H1 (cell line): ENCODE data around the gene TRAF3. TPM values are rescaled to one million over a fixed set of nuclear protein-coding genes. Genes with fewer than 3 reads are reported as not detected.

Experiments
- CTCF ChIA-PET: fragments of 300-600 bp; sonication (Branson Sonifier 250); formaldehyde crosslinking; loops from one replicate; lab custom pipeline; 2021; ENCODE audit not compliant: partially characterized antibody; lab: Charles Lee
- POLR2A ChIA-PET: fragments of 300-600 bp; sonication (Branson Sonifier 250); formaldehyde crosslinking; loops from one replicate; lab custom pipeline; 2021; ENCODE audit warnings: inconsistent platforms; ENCODE audit not compliant: partially characterized antibody; lab: Charles Lee
- DNase-seq, 2 experiments: peaks; one replicate each; pipeline versions ENCODE4 v3.0.0 to v3.0.0-alpha.2; 2010 to 2022; ENCODE audit warnings: low spot score in 2 of 2, low read depth in 1 of 2, mixed read lengths in 1 of 2
- FAIRE-seq: peaks from 2 replicates; lab custom pipeline; 2011; peaks lifted over from hg19 to GRCh38; lab: Jason Lieb, UNC
- H2AFZ ChIP-seq: 2 replicates; pipeline ENCODE4 v1.8.1; 2012; ENCODE audit warnings: low read length, inconsistent platforms
- H2AK5ac ChIP-seq: 2 replicates; pipeline ENCODE4 v1.6.1; 2013; ENCODE audit warnings: low read depth, low read length
- H2BK120ac ChIP-seq: replicated peaks from 2 replicates; pipeline ENCODE3; 2013; ENCODE audit warnings: low read depth, low read length, inconsistent platforms
- H2BK12ac ChIP-seq: 2 replicates; pipeline ENCODE4 v1.6.1; 2013; ENCODE audit warnings: low read depth, low read length
- H2BK15ac ChIP-seq: 2 replicates; pipeline ENCODE4 v1.6.1; 2013; ENCODE audit warnings: low read length
- H2BK20ac ChIP-seq: 2 replicates; pipeline ENCODE4 v1.6.1; 2013; ENCODE audit warnings: low read length
- H2BK5ac ChIP-seq: 2 replicates; pipeline ENCODE4 v1.6.1; 2013; ENCODE audit warnings: low read depth, low read length
- H3K14ac ChIP-seq: 2 replicates; pipeline ENCODE4 v1.6.1; 2013; ENCODE audit warnings: inconsistent platforms; ENCODE audit not compliant: insufficient read length
- H3K18ac ChIP-seq: 2 replicates; pipeline ENCODE4 v1.6.1; 2013; ENCODE audit warnings: low read length; ENCODE audit errors: extremely low read depth
- H3K23ac ChIP-seq: 2 replicates; pipeline ENCODE4 v1.6.1; 2013; ENCODE audit warnings: inconsistent platforms; ENCODE audit not compliant: insufficient read length
- H3K23me2 ChIP-seq: 2 replicates; pipeline ENCODE4 v1.6.1; 2013; ENCODE audit warnings: low read depth, low read length
- H3K27ac ChIP-seq: 2 replicates; pipeline ENCODE4 v1.6.1; 2011; ENCODE audit warnings: low read depth, low read length, inconsistent platforms
- H3K27me3 ChIP-seq, 4 experiments: replicated peaks in 1 of 4; 1 replicate in 1 of 4; 2 replicates in 3 of 4; pipeline versions ENCODE4 v1.6.1 to v1.8.1; 2011 to 2013; ENCODE audit warnings: low read length in 3 of 4, mild to moderate bottlenecking in 3 of 4, inconsistent platforms in 2 of 4, mixed read lengths in 2 of 4, moderate library complexity in 1 of 4; ENCODE audit not compliant: control insufficient read depth in 3 of 4, insufficient read depth in 3 of 4; ENCODE audit errors: extremely low read depth in 1 of 4
- H3K36me3 ChIP-seq, 4 experiments: 2 replicates each; pipeline versions ENCODE4 v1.6.1 to v1.8.1; 2011 to 2013; ENCODE audit warnings: mild to moderate bottlenecking in 4 of 4, low read length in 3 of 4, moderate library complexity in 2 of 4, control low read depth in 1 of 4, inconsistent platforms in 1 of 4; ENCODE audit not compliant: insufficient read depth in 4 of 4, control insufficient read depth in 2 of 4
- H3K4ac ChIP-seq: replicated peaks from 2 replicates; pipeline ENCODE3; 2013; ENCODE audit warnings: low read length, low read depth, mixed read lengths, inconsistent platforms; ENCODE audit not compliant: insufficient read length
- H3K4me1 ChIP-seq, 4 experiments: replicated peaks in 1 of 4; 1 replicate in 1 of 4; 2 replicates in 3 of 4; pipeline versions ENCODE4 v1.6.1 to v1.8.1; 2011 to 2013; ENCODE audit warnings: low read length in 3 of 4, inconsistent platforms in 2 of 4, mixed read lengths in 1 of 4; ENCODE audit not compliant: insufficient read depth in 4 of 4, control insufficient read depth in 3 of 4
- H3K4me2 ChIP-seq, 2 experiments: 2 replicates each; pipeline versions ENCODE4 v1.6.1 to v1.8.1; 2011 to 2013; ENCODE audit warnings: low read depth in 2 of 2, low read length in 2 of 2, control low read depth in 1 of 2, inconsistent platforms in 1 of 2, mild to moderate bottlenecking in 1 of 2; ENCODE audit not compliant: insufficient read depth in 1 of 2
- H3K4me3 ChIP-seq, 4 experiments: fragments of 200-600, 300-600 bp in 1 of 4; sonication (generic), shearing (Covaris generic), sonication (Bioruptor Twin) in 1 of 4; 2 replicates each; pipeline versions ENCODE4 v1.5.1 to v1.8.1; 2011 to 2016; ENCODE audit warnings: low read length in 4 of 4, low read depth in 3 of 4, control low read depth in 2 of 4, inconsistent platforms in 2 of 4, mild to moderate bottlenecking in 2 of 4, mixed read lengths in 1 of 4, moderate library complexity in 1 of 4; ENCODE audit not compliant: insufficient read depth in 2 of 4; ENCODE audit errors: extremely low read depth in 1 of 4
- H3K56ac ChIP-seq: replicated peaks from 2 replicates; pipeline ENCODE3; 2013; ENCODE audit warnings: low read depth, mild to moderate bottlenecking, mixed read lengths, low read length, inconsistent platforms; ENCODE audit not compliant: insufficient read length
- H3K79me1 ChIP-seq: 2 replicates; pipeline ENCODE4 v1.6.1; 2013; ENCODE audit warnings: low read depth, low read length, control low read depth
- H3K79me2 ChIP-seq, 2 experiments: 2 replicates each; pipeline versions ENCODE4 v1.6.1 to v1.8.1; 2012 to 2013; ENCODE audit warnings: low read length in 2 of 2, mild to moderate bottlenecking in 2 of 2, inconsistent platforms in 1 of 2; ENCODE audit not compliant: insufficient read depth in 2 of 2, control insufficient read depth in 1 of 2
- H3K9ac ChIP-seq, 4 experiments: replicated peaks in 1 of 4; 1 replicate in 1 of 4; 2 replicates in 3 of 4; pipeline versions ENCODE4 v1.6.1 to v1.8.1; 2011 to 2013; ENCODE audit warnings: low read depth in 3 of 4, low read length in 3 of 4, control low read depth in 2 of 4, mild to moderate bottlenecking in 2 of 4, moderate library complexity in 2 of 4, inconsistent platforms in 1 of 4; ENCODE audit errors: extremely low read depth in 1 of 4
- H3K9me3 ChIP-seq, 2 experiments: 2 replicates each; pipeline versions ENCODE4 v1.6.1 to v1.8.1; 2012 to 2013; ENCODE audit warnings: mild to moderate bottlenecking in 2 of 2, moderate library complexity in 2 of 2, control low read depth in 1 of 2, inconsistent platforms in 1 of 2, low read depth in 1 of 2, low read length in 1 of 2, mixed read lengths in 1 of 2; ENCODE audit not compliant: insufficient read depth in 2 of 2
- H4K20me1 ChIP-seq, 2 experiments: replicated peaks in 1 of 2; 2 replicates each; pipeline versions ENCODE3 to v1.8.1; 2011 to 2013; ENCODE audit warnings: inconsistent platforms in 2 of 2, low read length in 2 of 2, mild to moderate bottlenecking in 1 of 2; ENCODE audit not compliant: insufficient read depth in 2 of 2, control insufficient read depth in 1 of 2
- H4K5ac ChIP-seq: 2 replicates; pipeline ENCODE4 v1.6.1; 2013; ENCODE audit warnings: low read length, low read depth, mixed read lengths, inconsistent platforms; ENCODE audit not compliant: insufficient read length
- H4K8ac ChIP-seq: 2 replicates; pipeline ENCODE4 v1.8.0; 2013; ENCODE audit warnings: mild to moderate bottlenecking, moderate library complexity, low read length, inconsistent platforms; ENCODE audit not compliant: insufficient read depth; ENCODE audit errors: extremely low read depth
- H4K91ac ChIP-seq: replicated peaks from 2 replicates; pipeline ENCODE3; 2013; ENCODE audit warnings: low read length, mixed read lengths, inconsistent platforms; ENCODE audit not compliant: insufficient read length
- BACH1 ChIP-seq: IDR thresholded peaks from 2 replicates; pipeline ENCODE4 v1.6.1; 2012; ENCODE audit warnings: low read length, improper control_type of control experiment
- BRCA1 ChIP-seq: IDR thresholded peaks from 2 replicates; pipeline ENCODE4 v1.6.1; 2012; ENCODE audit warnings: low read depth, low read length, improper control_type of control experiment
- CBX5 ChIP-seq: fragments of 300-800, 300-1000 bp; sonication (generic); IDR thresholded peaks from 2 replicates; pipeline ENCODE4 v1.7.1; 2016; ENCODE audit warnings: antibody characterized with exemption, low read length, low read depth
- E2F6 ChIP-seq: IDR thresholded peaks from 2 replicates; pipeline ENCODE4 v1.6.1; 2012; ENCODE audit warnings: inconsistent platforms
- EP300 ChIP-seq, 2 experiments: IDR thresholded peaks; 1 replicate in 1 of 2; 2 replicates in 1 of 2; pipeline ENCODE4 v1.6.1; 2011 to 2012; ENCODE audit warnings: low read depth in 2 of 2, low read length in 2 of 2, mild to moderate bottlenecking in 2 of 2, borderline replicate concordance in 1 of 2, inconsistent platforms in 1 of 2, moderate library complexity in 1 of 2
- GTF2F1 ChIP-seq: IDR thresholded peaks from 2 replicates; pipeline ENCODE4 v1.6.1; 2012; ENCODE audit warnings: low read depth, low read length, improper control_type of control experiment, borderline replicate concordance
- HDAC6 ChIP-seq: IDR thresholded peaks from one replicate; pipeline ENCODE4 v1.7.1; 2012; ENCODE audit warnings: low read depth, mild to moderate bottlenecking, inconsistent platforms, low read length, moderate library complexity
- KDM5A ChIP-seq: fragments of 200-600 bp; IDR thresholded peaks from 2 replicates; pipeline ENCODE4 v1.7.1; 2012; ENCODE audit warnings: mild to moderate bottlenecking, low read length, inconsistent platforms, mixed read lengths
- POLR2AphosphoS5 ChIP-seq: IDR thresholded peaks from 2 replicates; pipeline ENCODE4 v1.6.1; 2011; ENCODE audit warnings: low read depth, low read length
- RNF2 ChIP-seq: fragments of 200-900, 300-1000 bp; sonication (generic); IDR thresholded peaks from 2 replicates; pipeline ENCODE4 v1.7.1; 2016; ENCODE audit warnings: borderline replicate concordance, low read depth, mild to moderate bottlenecking, antibody characterized with exemption, low read length; ENCODE audit not compliant: poor library complexity, severe bottlenecking; ENCODE audit errors: missing control alignments
- SIN3A ChIP-seq, 2 experiments: IDR thresholded peaks in 1 of 2; conservative IDR thresholded peaks in 1 of 2; 2 replicates each; pipeline ENCODE4 v1.6.1; 2011 to 2012; ENCODE audit warnings: low read length in 2 of 2, improper control_type of control experiment in 1 of 2, low read depth in 1 of 2, mild to moderate bottlenecking in 1 of 2
- SRF ChIP-seq: IDR thresholded peaks from 2 replicates; pipeline ENCODE4 v1.6.1; 2011; ENCODE audit warnings: mild to moderate bottlenecking, low read depth, low read length, moderate library complexity
- TAF1 ChIP-seq: IDR thresholded peaks from 2 replicates; pipeline ENCODE4 v1.6.1; 2011; ENCODE audit warnings: mild to moderate bottlenecking, low read depth, low read length
- WGBS, 2 experiments: shearing (Covaris generic) in 1 of 2; methylation state at CpG; one replicate each; pipeline versions ENCODE4 v1.1.6 to v1.1.7; 2013 to 2015; ENCODE audit warnings: low lambda C conversion rate in 2 of 2, mixed read lengths in 2 of 2, inconsistent platforms in 1 of 2, low coverage in 1 of 2, missing lambda C conversion rate in 1 of 2; ENCODE audit not compliant: insufficient replicate concordance in 2 of 2, insufficient coverage in 1 of 2, insufficient read length in 1 of 2; ENCODE audit errors: extremely low coverage in 1 of 2, missing lambda C conversion rate in 1 of 2; 5-methylcytosine and 5-hydroxymethylcytosine counted together
- polyA plus RNA-seq, 7 experiments: library from polyadenylated mRNA; depleted of rRNA in 3 of 7; stranded (reverse) in 5 of 7; unstranded in 2 of 7; fragments of >200 nt in 5 of 7; fragments of 200-250 nt in 2 of 7; gene quantifications; 1 replicate in 5 of 7; 2 replicates in 1 of 7; 4 replicates in 1 of 7; pipeline versions ENCODE4 v1.2.1 to v1.2.3, GENCODE V29; 2011 to 2013; ENCODE audit warnings: missing spikeins in 2 of 7, mixed read lengths in 2 of 7
- total RNA-seq: library from RNA; stranded (reverse); fragmentation: NEBNext Ultra II Directional; extraction: Animal tissue kit (Norgen Biotek cat#: 25700); gene quantifications from 2 replicates; pipeline ENCODE4 v1.2.1, GENCODE V29; 2021

TRAF3 gene
- total and polyA plus RNA-seq, 2 of the 8 experiments (the other 6 are each of a cell fraction or from before 2014, with no cell fraction given), result 5.8 to 12.1 TPM

- 0 out of 4 replicates have a peak, but pooled peaks cover 0 to 5% of the 10 kb centered on the region in 2 experiments for H3K79me2 ChIP-seq
- no peaks in the 10 kb centered on the region for H3K27me3 ChIP-seq
- H3K4me3 ChIP-seq, result no peak overlapping the region
- no peak overlapping the region for H2BK20ac ChIP-seq
- no peaks in the 10 kb centered on the region; the same call in 1 of the 2 replicates for H3K23me2 ChIP-seq
- no peak overlapping the region for H2BK5ac ChIP-seq
- no peak overlapping the region for H3K27ac ChIP-seq
- no peak overlapping the region for H4K91ac ChIP-seq
- H2BK120ac ChIP-seq, result no peak overlapping the region
- H2AK5ac ChIP-seq, result no peak overlapping the region
- 85% methylated on average over 3 of the region's 3 CpGs; no CpG with 5 or more reads in 1 of the 2 experiments for WGBS, 2 experiments
- H3K23ac ChIP-seq, result no peak overlapping the region
- no peak overlapping the region for H4K5ac ChIP-seq
- no peak overlapping the region for H2BK12ac ChIP-seq
- FAIRE-seq (no peak), DNase-seq (no peak)
- no peak overlapping the region for H4K8ac ChIP-seq
- no peaks in the 10 kb centered on the region for H3K79me1 ChIP-seq
- H4K20me1 ChIP-seq, result peaks cover 0 to 2% of the 10 kb centered on the region in 2 experiments
- no peak overlapping the region for H3K18ac ChIP-seq
- ChIA-PET POLR2A (no interaction called here), CTCF (interaction anchor here (1.0 to 1.5 kb wide), 2 partner anchors 9 to 38 kb away, joined by 3 read pairs; no protein-coding TSS in a partner anchor)
- H3K56ac ChIP-seq, result no peak overlapping the region
- H2AFZ ChIP-seq, result no peak overlapping the region
- no peak overlapping the region for H3K9ac ChIP-seq
- H3K4me1 ChIP-seq, result peaks cover 0 to 7% (median 5%) of the 10 kb centered on the region in 4 experiments; a peak in 5 of 7 replicates
- H3K9me3 ChIP-seq, result no peaks in the 10 kb centered on the region
- H3K36me3 ChIP-seq, result no peaks in the 10 kb centered on the region
- H3K4ac ChIP-seq, result no peak overlapping the region
- H2BK15ac ChIP-seq, result no peak overlapping the region
- H3K4me2 ChIP-seq, result no peak overlapping the region
- H3K14ac ChIP-seq, result no peak overlapping the region
- TF ChIP-seq EP300 (IDR thresholded peaks at IDR 0.05; ENCODE audit: borderline replicate concordance in 1 of 2, low read depth in 2 of 2, low read length in 2 of 2) (no peak), SRF (no peak), BACH1 (no peak), SIN3A (conservative IDR thresholded peaks at IDR 0.05 in 1 of 2, IDR thresholded peaks at IDR 0.05 in 1 of 2; ENCODE audit: low read depth in 1 of 2, low read length in 2 of 2) (no peak), BRCA1 (no peak), HDAC6 (no peak), GTF2F1 (no peak), E2F6 (no peak), POLR2AphosphoS5 (no peak), CBX5 (no peak), TAF1 (no peak), KDM5A (no peak), RNF2 (no peak)
Measured at GRCh38 chr14:102810523-102810922, 33.3 kb downstream of the TRAF3 start.
